OCI-LY3 (cell line): ENCODE data around the gene BLMH.
"Not testable (repeated sequence)": the region's sequence is repeated elsewhere in the genome, so short reads cannot be mapped to it uniquely, and the experiment has no call there.

ENCODE experiments used
- H2AFZ ChIP-seq: fragments of 200-600, 300-600 bp; shearing (Covaris generic); 2 replicates; pipeline ENCODE4 v1.6.0; 2014; ENCODE audit warnings: antibody characterized with exemption, low read depth, low read length
- H3K27ac ChIP-seq: fragments of 200-600, 300-600 bp; sonication (generic); 2 replicates; pipeline ENCODE4 v1.5.1; 2014; ENCODE audit warnings: mild to moderate bottlenecking, low read length, moderate library complexity, mixed read lengths
- H3K27me3 ChIP-seq: fragments of 200-600, 300-600 bp; sonication (generic); 2 replicates; pipeline ENCODE4 v1.6.1; 2014; ENCODE audit warnings: low read depth, low read length, mixed read lengths
- H3K36me3 ChIP-seq: fragments of 200-600, 300-600 bp; sonication (generic); replicated peaks from 2 replicates; pipeline ENCODE3; 2014; ENCODE audit warnings: low read depth, low read length, mixed read lengths
- H3K4me1 ChIP-seq: fragments of 300-600, 200-600 bp; sonication (generic); 2 replicates; pipeline ENCODE4 v1.6.1; 2014; ENCODE audit warnings: low read length, mixed read lengths
- H3K4me2 ChIP-seq: fragments of 200-600, 300-600 bp; sonication (generic); 2 replicates; pipeline ENCODE4 v1.6.1; 2014; ENCODE audit warnings: low read length, mixed read lengths
- H3K4me3 ChIP-seq: fragments of 300-600, 200-600 bp; sonication (generic); 2 replicates; pipeline ENCODE4 v1.5.1; 2014; ENCODE audit warnings: antibody characterized with exemption, mild to moderate bottlenecking, low read length, moderate library complexity
- H3K79me2 ChIP-seq: fragments of 300-600, 200-600 bp; shearing (Covaris generic); 2 replicates; pipeline ENCODE4 v1.6.1; 2014; ENCODE audit warnings: mild to moderate bottlenecking, low read length, mixed read lengths
- H3K9ac ChIP-seq: fragments of 300-600, 200-600 bp; shearing (Covaris generic); 2 replicates; pipeline ENCODE4 v1.6.0; 2014; ENCODE audit warnings: mild to moderate bottlenecking, low read length, moderate library complexity
- H3K9me3 ChIP-seq: fragments of 200-600, 300-600 bp; shearing (Covaris generic); 2 replicates; pipeline ENCODE4 v1.6.1; 2014; ENCODE audit warnings: low read length, mixed read lengths; ENCODE audit not compliant: insufficient read depth
- H4K20me1 ChIP-seq: fragments of 200-600, 300-600 bp; sonication (generic); 2 replicates; pipeline ENCODE4 v1.6.1; 2016; ENCODE audit warnings: low read length, mixed read lengths; ENCODE audit not compliant: insufficient read depth
- EZH2phosphoT487 ChIP-seq: fragments of 200-600 bp; shearing (Covaris generic); IDR thresholded peaks from 2 replicates; pipeline ENCODE4 v1.6.1; 2018; ENCODE audit warnings: antibody characterized with exemption, mixed run types, low read depth
- TF ChIP-seq, protein P1 (sequence below): fragments of 200-600, 300-600 bp; sonication (generic); IDR thresholded peaks from 2 replicates; pipeline ENCODE4 v1.5.1; 2014; ENCODE audit warnings: antibody characterized with exemption, low read length, low read depth

Gene BLMH

DNA sequence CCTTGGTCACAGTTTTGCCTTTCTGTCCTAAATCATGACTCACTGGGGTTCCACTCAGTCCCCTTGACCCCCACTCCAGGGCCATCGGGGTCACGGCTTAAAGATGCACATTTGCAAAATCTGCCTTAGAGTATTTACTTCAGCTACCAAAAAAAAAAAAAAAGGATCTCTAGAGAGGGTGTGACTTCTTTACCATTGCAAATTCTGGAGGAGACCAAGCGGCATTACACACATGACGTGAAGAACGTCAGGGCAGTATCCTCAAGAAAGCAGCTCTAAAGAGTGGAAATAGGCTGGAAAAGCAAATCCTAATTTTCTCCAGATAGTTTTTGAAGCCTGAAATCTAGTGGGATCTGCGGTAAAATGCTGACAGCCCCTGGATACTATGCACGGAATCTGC, 81.8 kb downstream of the BLMH start:
- Histone ChIP-seq H3K4me1 (peaks cover 38% of the 10 kb centered on the region), H3K36me3 (no peaks in the 10 kb centered on the region), H3K9ac (no peak overlapping the region), H3K27me3 (peaks cover 64% of the 10 kb centered on the region), H3K27ac (no peak overlapping the region), H2AFZ (no peak overlapping the region), H3K79me2 (no peaks in the 10 kb centered on the region), H4K20me1 (peaks cover 17% of the 10 kb centered on the region; the same call in 1 of the 2 replicates), H3K9me3 (no peaks in the 10 kb centered on the region), H3K4me2 (no peak overlapping the region), H3K4me3 (no peak overlapping the region)
- TF ChIP-seq, protein P1, sequence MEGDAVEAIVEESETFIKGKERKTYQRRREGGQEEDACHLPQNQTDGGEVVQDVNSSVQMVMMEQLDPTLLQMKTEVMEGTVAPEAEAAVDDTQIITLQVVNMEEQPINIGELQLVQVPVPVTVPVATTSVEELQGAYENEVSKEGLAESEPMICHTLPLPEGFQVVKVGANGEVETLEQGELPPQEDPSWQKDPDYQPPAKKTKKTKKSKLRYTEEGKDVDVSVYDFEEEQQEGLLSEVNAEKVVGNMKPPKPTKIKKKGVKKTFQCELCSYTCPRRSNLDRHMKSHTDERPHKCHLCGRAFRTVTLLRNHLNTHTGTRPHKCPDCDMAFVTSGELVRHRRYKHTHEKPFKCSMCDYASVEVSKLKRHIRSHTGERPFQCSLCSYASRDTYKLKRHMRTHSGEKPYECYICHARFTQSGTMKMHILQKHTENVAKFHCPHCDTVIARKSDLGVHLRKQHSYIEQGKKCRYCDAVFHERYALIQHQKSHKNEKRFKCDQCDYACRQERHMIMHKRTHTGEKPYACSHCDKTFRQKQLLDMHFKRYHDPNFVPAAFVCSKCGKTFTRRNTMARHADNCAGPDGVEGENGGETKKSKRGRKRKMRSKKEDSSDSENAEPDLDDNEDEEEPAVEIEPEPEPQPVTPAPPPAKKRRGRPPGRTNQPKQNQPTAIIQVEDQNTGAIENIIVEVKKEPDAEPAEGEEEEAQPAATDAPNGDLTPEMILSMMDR = no peak
- no peak for TF ChIP-seq EZH2phosphoT487

DNA sequence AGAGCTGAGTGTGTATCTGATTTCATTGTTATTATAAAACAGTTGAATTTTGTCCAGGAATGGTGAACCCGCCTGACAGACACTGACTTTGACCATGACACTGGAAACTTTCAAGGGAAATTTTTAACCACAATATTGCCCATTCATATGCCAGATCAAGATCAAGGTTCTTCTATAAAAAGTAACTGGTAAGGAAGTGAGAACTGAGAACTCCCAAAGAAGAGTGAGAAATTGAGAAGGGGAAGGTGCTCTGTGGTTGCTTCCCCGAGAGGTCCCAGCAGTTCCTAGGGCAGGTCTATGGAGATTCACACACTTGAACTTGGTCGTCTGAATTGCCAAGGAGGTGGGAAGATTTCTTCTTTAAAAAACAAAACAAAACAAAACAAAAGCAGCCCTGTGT, 83.5 kb downstream of the BLMH start:
- no peak overlapping the region for H3K9ac ChIP-seq
- H3K4me1 ChIP-seq = peaks cover 38% of the 10 kb centered on the region
- H3K27me3 ChIP-seq = peaks cover 73% of the 10 kb centered on the region
- no peaks in the 10 kb centered on the region for H3K36me3 ChIP-seq
- TF ChIP-seq, protein P1 = no peak
- no peak for TF ChIP-seq EZH2phosphoT487
- H2AFZ ChIP-seq = no peak overlapping the region
- H3K27ac ChIP-seq = no peak overlapping the region
- peak overlapping the region; percentile 6; the same call in 1 of the 2 replicates for H3K4me3 ChIP-seq
- no peaks in the 10 kb centered on the region for H3K79me2 ChIP-seq
- H4K20me1 ChIP-seq = peaks cover 17% of the 10 kb centered on the region; the same call in 1 of the 2 replicates
- peak overlapping the region; percentile 45 for H3K4me2 ChIP-seq
- no peaks in the 10 kb centered on the region for H3K9me3 ChIP-seq

DNA sequence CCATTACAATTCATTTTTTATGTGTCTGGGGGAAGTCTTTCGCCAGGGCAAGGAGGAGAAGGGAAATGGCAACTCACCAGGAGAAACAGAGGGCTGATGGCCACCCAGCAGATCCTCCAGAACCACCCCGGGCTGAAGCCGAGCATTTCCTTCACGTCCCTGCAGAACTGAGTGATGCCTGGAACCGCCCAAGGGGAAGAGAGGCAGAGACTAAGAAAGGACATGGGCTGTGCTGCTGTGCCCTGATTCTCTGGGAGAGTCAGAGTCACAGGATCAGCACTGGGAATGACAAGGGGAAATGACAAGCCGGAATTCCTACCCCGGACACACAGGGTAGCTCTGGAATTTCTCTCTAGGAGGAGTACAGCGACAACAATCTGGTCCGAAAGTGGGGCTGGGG, 84.1 kb downstream of the BLMH start:
- Histone ChIP-seq H3K9ac (no peak overlapping the region), H2AFZ (no peak overlapping the region), H3K4me3 (peak overlapping the region; percentile 6; the same call in 1 of the 2 replicates), H3K4me2 (peak overlapping the region; percentile 45), H3K36me3 (no peaks in the 10 kb centered on the region), H3K9me3 (no peaks in the 10 kb centered on the region), H4K20me1 (peaks cover 17% of the 10 kb centered on the region; the same call in 1 of the 2 replicates), H3K27me3 (peaks cover 79% of the 10 kb centered on the region), H3K4me1 (peaks cover 35% of the 10 kb centered on the region), H3K27ac (no peak overlapping the region), H3K79me2 (no peaks in the 10 kb centered on the region)
- TF ChIP-seq EZH2phosphoT487 = no peak
- TF ChIP-seq, protein P1 = no peak

DNA sequence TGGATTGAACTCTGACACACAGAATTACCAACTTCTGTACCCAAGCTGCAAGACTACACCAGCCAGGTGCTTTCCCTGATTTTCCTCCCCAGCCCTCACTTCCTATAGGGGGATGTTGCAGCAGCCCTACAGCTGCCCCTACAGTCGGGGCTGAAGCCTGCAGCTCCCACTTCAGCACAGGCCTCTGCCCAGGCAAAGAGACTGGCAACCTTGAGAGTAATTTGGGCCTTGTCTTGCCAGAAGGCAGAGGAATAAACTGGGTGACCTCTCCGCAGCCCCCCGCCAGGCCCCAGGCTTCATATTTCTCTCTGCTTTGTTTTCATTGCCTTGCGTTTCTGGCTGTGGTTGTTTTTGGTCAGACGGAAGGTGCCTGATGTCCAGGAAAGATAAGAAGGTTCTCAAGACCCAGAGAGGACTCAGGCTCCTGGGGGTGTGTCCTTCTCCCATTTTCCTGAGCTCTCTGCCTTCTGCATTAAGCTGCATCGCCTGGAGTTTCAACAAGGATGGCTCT, 88.2 kb downstream of the BLMH start:
- H3K9ac ChIP-seq = no peak overlapping the region
- TF ChIP-seq, protein P1 = peak; percentile 53
- no peak for TF ChIP-seq EZH2phosphoT487
- no peaks in the 10 kb centered on the region for H3K9me3 ChIP-seq
- H3K4me1 ChIP-seq = peaks cover 21% of the 10 kb centered on the region
- no peaks in the 10 kb centered on the region for H3K79me2 ChIP-seq
- H3K27me3 ChIP-seq = peaks cover 66% of the 10 kb centered on the region
- no peaks in the 10 kb centered on the region for H3K36me3 ChIP-seq
- H4K20me1 ChIP-seq = peaks cover 4% of the 10 kb centered on the region; the same call in 1 of the 2 replicates
- H3K4me2 ChIP-seq = no peak overlapping the region
- no peak overlapping the region for H3K4me3 ChIP-seq
- H3K27ac ChIP-seq = no peak overlapping the region
- no peak overlapping the region for H2AFZ ChIP-seq

DNA sequence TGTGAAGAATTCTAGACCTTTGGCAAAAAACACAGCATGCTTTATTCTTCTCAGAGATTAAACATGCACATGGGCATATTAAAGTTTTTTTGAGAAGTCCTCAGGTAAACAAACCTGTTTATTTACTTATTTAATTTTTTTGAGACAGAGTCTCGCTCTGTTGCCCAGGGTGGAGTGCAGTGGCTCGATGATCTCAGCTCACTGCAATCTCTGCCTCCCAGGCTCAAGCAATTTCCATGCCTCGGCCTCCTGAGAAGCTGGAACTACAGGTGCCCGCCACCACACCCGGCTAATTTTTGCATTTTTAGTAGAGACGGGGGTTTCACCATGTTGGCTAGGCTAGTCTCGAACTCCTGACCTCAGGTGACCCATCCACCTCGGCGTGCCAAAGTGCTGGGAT, 91.1 kb downstream of the BLMH start:
- not testable (repeated sequence) for H3K27ac ChIP-seq

More for the DNA sequence above, 91.1 kb downstream of the BLMH start:
- not testable (repeated sequence) for H3K4me2 ChIP-seq, H3K4me1 ChIP-seq, H3K36me3 ChIP-seq, H3K4me3 ChIP-seq, H3K79me2 ChIP-seq, H4K20me1 ChIP-seq, H3K9me3 ChIP-seq, H3K9ac ChIP-seq, H2AFZ ChIP-seq
- H3K27me3 ChIP-seq = peaks cover 47% of the 10 kb centered on the region
